Measurements from ENCODE around the gene DCAF5.

- TF ChIP-seq CTCF (IDR thresholded peaks at IDR 0.05): no peak
- TF ChIP-seq ZFX (IDR thresholded peaks at IDR 0.05; ENCODE audit: borderline replicate concordance): no peak
Observed at GRCh38 chr14:69003626-69004025, 149.3 kb downstream of the DCAF5 start.
